ENCODE results near the gene CCDC86. TPM values are rescaled to one million over a fixed set of nuclear protein-coding genes. Genes with fewer than 3 reads are reported as not detected.

CCDC86 gene
- polyA plus RNA-seq, 2 of the 4 experiments (the other 2 are of a cell fraction), result 42.8 to 71.1 TPM

DNA sequence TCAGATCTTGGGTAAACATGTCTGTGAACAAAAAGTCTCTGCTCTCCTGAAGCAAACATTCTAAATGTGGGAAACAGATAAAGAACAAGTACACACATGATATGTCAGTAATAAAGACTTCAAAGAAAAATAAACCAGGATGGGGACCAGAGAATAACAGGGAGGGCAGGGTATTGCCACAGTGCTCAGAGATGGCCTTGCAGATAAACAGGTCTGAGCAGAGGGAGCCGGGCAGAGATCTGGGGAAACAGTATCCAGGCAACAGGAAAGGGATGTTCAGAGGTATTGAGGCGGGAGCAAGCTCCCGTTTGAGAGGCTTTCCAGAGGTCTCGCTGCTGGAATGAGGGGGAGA lies 2.9 kb downstream of the CCDC86 start:
- Histone ChIP-seq H3K4me3 (no peak overlapping the region), H3K9me3 (no peaks in the 10 kb centered on the region), H3K27ac (no peak overlapping the region), H3K4me1 (peaks cover 18% of the 10 kb centered on the region; the same call in 1 of the 3 replicates), H3K4me2 (peak overlapping the region; percentile 97; the same call in 1 of the 3 replicates)
- DNase-seq (ENCODE audit: low read depth in 1 of 2, low spot score in 1 of 2) (no peak), ATAC-seq (no peak), FAIRE-seq (no peak)
- ChIA-PET CTCF (interaction anchor here (0.8 to 2.8 kb wide), 2 partner anchors 14 to 54 kb away, joined by 3 to 16 read pairs; no protein-coding TSS in a partner anchor), POLR2A (no interaction called here)
- WGBS (ENCODE audit: missing lambda C conversion rate), result 71% methylated on average over 4 of the region's 4 CpGs
- TF ChIP-seq SREBF2 (IDR thresholded peaks at IDR 0.05), result no peak
- TF ChIP-seq TFCP2L1 (CRISPR knock-in tag; IDR thresholded peaks at IDR 0.05), result no peak
- TF ChIP-seq, protein P1, sequence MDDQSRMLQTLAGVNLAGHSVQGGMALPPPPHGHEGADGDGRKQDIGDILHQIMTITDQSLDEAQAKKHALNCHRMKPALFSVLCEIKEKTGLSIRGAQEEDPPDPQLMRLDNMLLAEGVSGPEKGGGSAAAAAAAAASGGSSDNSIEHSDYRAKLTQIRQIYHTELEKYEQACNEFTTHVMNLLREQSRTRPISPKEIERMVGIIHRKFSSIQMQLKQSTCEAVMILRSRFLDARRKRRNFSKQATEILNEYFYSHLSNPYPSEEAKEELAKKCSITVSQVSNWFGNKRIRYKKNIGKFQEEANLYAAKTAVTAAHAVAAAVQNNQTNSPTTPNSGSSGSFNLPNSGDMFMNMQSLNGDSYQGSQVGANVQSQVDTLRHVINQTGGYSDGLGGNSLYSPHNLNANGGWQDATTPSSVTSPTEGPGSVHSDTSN (IDR thresholded peaks at IDR 0.05), result no peak
- no peak for TF ChIP-seq RFX5 (IDR thresholded peaks at IDR 0.05)
- no peak for TF ChIP-seq POLR2AphosphoS2 (conservative IDR thresholded peaks at IDR 0.05; ENCODE audit: low read length)
- no peak for TF ChIP-seq EHF (CRISPR knock-in tag; IDR thresholded peaks at IDR 0.05)
- TF ChIP-seq, protein P2, sequence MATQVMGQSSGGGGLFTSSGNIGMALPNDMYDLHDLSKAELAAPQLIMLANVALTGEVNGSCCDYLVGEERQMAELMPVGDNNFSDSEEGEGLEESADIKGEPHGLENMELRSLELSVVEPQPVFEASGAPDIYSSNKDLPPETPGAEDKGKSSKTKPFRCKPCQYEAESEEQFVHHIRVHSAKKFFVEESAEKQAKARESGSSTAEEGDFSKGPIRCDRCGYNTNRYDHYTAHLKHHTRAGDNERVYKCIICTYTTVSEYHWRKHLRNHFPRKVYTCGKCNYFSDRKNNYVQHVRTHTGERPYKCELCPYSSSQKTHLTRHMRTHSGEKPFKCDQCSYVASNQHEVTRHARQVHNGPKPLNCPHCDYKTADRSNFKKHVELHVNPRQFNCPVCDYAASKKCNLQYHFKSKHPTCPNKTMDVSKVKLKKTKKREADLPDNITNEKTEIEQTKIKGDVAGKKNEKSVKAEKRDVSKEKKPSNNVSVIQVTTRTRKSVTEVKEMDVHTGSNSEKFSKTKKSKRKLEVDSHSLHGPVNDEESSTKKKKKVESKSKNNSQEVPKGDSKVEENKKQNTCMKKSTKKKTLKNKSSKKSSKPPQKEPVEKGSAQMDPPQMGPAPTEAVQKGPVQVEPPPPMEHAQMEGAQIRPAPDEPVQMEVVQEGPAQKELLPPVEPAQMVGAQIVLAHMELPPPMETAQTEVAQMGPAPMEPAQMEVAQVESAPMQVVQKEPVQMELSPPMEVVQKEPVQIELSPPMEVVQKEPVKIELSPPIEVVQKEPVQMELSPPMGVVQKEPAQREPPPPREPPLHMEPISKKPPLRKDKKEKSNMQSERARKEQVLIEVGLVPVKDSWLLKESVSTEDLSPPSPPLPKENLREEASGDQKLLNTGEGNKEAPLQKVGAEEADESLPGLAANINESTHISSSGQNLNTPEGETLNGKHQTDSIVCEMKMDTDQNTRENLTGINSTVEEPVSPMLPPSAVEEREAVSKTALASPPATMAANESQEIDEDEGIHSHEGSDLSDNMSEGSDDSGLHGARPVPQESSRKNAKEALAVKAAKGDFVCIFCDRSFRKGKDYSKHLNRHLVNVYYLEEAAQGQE (IDR thresholded peaks at IDR 0.05), result no peak
- TF ChIP-seq USF2 (IDR thresholded peaks at IDR 0.05), result no peak
- no peak for TF ChIP-seq EHMT2 (IDR thresholded peaks at IDR 0.05; ENCODE audit: low read depth)
- no peak for TF ChIP-seq HOXB5 (CRISPR knock-in tag; IDR thresholded peaks at IDR 0.05)
- TF ChIP-seq NPAS2 (CRISPR knock-in tag; IDR thresholded peaks at IDR 0.05; ENCODE audit: borderline replicate concordance), result no peak
- TF ChIP-seq KDM5A (IDR thresholded peaks at IDR 0.05), result no peak
- no peak for TF ChIP-seq MYC (IDR thresholded peaks at IDR 0.05; ENCODE audit: borderline replicate concordance, low read length)
- no peak for TF ChIP-seq FOSB (CRISPR knock-in tag; IDR thresholded peaks at IDR 0.05)
- TF ChIP-seq RARB (CRISPR knock-in tag; IDR thresholded peaks at IDR 0.05), result no peak
- no peak for TF ChIP-seq RNF2 (IDR thresholded peaks at IDR 0.05; ENCODE audit: borderline replicate concordance, low read depth)
- TF ChIP-seq HDAC2 (IDR thresholded peaks at IDR 0.05), result no peak
- TF ChIP-seq ZNF302 (CRISPR knock-in tag; IDR thresholded peaks at IDR 0.05), result no peak
- TF ChIP-seq, protein P3, sequence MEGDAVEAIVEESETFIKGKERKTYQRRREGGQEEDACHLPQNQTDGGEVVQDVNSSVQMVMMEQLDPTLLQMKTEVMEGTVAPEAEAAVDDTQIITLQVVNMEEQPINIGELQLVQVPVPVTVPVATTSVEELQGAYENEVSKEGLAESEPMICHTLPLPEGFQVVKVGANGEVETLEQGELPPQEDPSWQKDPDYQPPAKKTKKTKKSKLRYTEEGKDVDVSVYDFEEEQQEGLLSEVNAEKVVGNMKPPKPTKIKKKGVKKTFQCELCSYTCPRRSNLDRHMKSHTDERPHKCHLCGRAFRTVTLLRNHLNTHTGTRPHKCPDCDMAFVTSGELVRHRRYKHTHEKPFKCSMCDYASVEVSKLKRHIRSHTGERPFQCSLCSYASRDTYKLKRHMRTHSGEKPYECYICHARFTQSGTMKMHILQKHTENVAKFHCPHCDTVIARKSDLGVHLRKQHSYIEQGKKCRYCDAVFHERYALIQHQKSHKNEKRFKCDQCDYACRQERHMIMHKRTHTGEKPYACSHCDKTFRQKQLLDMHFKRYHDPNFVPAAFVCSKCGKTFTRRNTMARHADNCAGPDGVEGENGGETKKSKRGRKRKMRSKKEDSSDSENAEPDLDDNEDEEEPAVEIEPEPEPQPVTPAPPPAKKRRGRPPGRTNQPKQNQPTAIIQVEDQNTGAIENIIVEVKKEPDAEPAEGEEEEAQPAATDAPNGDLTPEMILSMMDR (IDR thresholded peaks at IDR 0.05), result no peak
- TF ChIP-seq JUN (IDR thresholded peaks at IDR 0.05), result no peak

GRCh38 chr11:60845338-60845737 lies 3.4 kb downstream of the CCDC86 start:
- Histone ChIP-seq H3K4me2 (no peak overlapping the region; the same call in 2 of the 3 replicates), H3K4me3 (no peak overlapping the region), H3K4me1 (peaks cover 18% of the 10 kb centered on the region; the same call in 1 of the 3 replicates), H3K27ac (no peak overlapping the region), H3K9me3 (no peaks in the 10 kb centered on the region)
- 93% methylated on average over 8 of the region's 8 CpGs for WGBS (ENCODE audit: missing lambda C conversion rate)
- POLR2A ChIA-PET, result no interaction called here
- TF ChIP-seq MAFK (IDR thresholded peaks at IDR 0.05; ENCODE audit: partially characterized antibody) (no peak), SMC3 (IDR thresholded peaks at IDR 0.05) (no peak), PHF8 (IDR thresholded peaks at IDR 0.05; ENCODE audit: borderline replicate concordance, low read depth) (no peak), FOSL2 (IDR thresholded peaks at IDR 0.05) (no peak), FOSL2 (CRISPR knock-in tag; IDR thresholded peaks at IDR 0.05) (no peak), ESRRA (IDR thresholded peaks at IDR 0.05; ENCODE audit: borderline replicate concordance, low read length) (no peak), HDAC2 (IDR thresholded peaks at IDR 0.05) (no peak), HEYL (CRISPR knock-in tag; IDR thresholded peaks at IDR 0.05) (no peak)
- CTCF ChIA-PET, result interaction anchor here (0.8 to 2.8 kb wide), 2 partner anchors 14 to 54 kb away, joined by 3 to 16 read pairs; no protein-coding TSS in a partner anchor
- no peak for ATAC-seq
- DNase-seq (ENCODE audit: low read depth in 1 of 2, low spot score in 1 of 2), result no peak
- no peak for FAIRE-seq
